Ovary (tissue), 3 donors: ENCODE measurements around the gene ZFP1.

Experiments
- POLR2A ChIP-seq: fragments of 450-650 bp; IDR thresholded peaks from one replicate; pipeline ENCODE4 v1.6.1; 2017; ENCODE audit warnings: antibody characterized with exemption, mild to moderate bottlenecking, moderate library complexity
- TF ChIP-seq, protein P1 (sequence below), 3 donors: fragments of 450-650 bp in 2 of 3; fragments of 200-600 bp in 1 of 3; IDR thresholded peaks; one replicate each; pipeline versions ENCODE4 v1.5.1 to v1.8.0; 2016 to 2022; ENCODE audit warnings: antibody characterized with exemption in 3 of 3, mild to moderate bottlenecking in 1 of 3
- donor health status: DM: no; HTN: no; CAD: no.

DNA sequence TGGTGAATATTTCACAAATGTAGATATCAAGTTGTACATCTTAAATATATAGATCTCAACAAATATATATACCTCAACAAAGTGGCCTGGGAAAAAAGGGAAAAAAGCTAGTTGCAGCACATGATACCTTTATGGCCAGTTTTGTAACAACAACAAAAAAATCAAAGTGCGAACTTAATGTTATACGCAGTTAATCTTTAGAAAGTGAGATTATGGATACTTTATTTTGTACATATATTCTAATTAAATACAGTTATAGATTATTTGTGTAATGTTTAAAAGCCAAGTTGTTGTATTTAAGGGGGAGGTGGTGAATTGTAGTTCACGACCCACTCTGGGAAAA, 385 bp upstream of the ZFP1 start:
- TF ChIP-seq, protein P1, sequence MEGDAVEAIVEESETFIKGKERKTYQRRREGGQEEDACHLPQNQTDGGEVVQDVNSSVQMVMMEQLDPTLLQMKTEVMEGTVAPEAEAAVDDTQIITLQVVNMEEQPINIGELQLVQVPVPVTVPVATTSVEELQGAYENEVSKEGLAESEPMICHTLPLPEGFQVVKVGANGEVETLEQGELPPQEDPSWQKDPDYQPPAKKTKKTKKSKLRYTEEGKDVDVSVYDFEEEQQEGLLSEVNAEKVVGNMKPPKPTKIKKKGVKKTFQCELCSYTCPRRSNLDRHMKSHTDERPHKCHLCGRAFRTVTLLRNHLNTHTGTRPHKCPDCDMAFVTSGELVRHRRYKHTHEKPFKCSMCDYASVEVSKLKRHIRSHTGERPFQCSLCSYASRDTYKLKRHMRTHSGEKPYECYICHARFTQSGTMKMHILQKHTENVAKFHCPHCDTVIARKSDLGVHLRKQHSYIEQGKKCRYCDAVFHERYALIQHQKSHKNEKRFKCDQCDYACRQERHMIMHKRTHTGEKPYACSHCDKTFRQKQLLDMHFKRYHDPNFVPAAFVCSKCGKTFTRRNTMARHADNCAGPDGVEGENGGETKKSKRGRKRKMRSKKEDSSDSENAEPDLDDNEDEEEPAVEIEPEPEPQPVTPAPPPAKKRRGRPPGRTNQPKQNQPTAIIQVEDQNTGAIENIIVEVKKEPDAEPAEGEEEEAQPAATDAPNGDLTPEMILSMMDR (IDR thresholded peaks at IDR 0.05): no peak
- no peak for TF ChIP-seq POLR2A
